Measurements from ENCODE around the gene FAM210A. TPM values are rescaled to one million over a fixed set of nuclear protein-coding genes. Genes with fewer than 3 reads are reported as not detected.
"Not testable (repeated sequence)": the region's sequence is repeated elsewhere in the genome, so short reads cannot be mapped to it uniquely, and the experiment has no call there.

Gene FAM210A
- total RNA-seq, 1 donor from 2014 or later: 29.8 TPM

DNA sequence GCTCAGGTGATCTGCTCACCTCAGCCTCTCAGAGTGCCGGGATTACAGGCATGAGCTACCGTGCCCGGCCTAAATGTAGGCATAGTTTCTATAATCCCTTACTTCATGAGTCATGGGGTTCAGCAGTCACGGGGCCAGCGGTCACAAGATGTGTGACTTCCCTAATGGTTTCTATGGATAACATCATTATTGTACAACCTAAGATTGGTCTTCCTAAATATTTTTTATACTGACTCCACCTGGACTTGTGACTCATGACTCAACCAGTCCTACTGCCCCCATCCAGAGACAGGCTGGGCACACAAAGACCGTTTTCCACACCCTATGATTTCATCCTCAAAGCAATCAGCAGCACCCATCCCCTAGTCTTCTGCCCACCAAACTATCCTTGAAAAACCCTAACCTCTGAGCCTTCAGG lies 15.9 kb downstream of the FAM210A start:
- FAIRE-seq: no peak

DNA sequence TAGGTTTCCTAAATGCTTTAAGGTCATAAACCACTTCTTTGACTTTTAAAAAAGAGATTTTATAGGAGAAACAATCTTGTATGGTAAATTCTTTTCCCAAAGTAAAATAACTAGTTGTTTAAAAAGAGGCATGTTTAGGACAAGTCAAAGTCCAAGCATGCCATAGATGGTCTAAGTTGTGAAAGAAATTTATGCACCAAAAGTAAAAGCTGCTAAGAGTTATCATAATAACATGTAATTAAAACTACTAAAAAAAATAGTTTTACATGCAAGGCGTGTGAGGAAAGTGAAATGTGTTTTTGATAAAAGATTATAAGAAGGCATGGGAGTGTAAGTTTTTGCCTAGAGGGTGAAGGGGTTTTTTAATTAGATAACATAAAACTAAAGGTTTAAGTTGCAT lies 22.5 kb downstream of the FAM210A start:
- no peak for DNase-seq (ENCODE audit: low spot score in 2 of 2)

More for the DNA sequence above, 15.9 kb downstream of the FAM210A start:
- no peak for DNase-seq (ENCODE audit: low spot score in 2 of 2)

DNA sequence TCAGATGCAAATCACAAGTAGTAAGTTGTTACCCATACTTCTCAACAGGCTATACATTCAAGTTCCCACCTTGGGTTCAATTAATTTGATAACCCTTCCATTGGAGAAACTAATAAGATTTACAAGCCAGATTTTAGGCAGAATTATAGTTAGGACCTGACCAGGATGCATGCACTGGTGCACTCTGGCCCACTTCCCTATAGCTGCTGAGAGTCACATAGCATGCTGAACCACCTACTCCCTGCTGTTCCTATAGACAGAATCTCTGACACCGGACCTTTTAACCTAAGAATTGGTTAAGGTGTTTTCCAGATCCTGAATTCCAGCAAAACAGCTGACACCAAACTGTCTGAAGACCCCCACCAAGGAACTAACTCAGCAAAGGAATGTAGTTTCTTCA lies 26.2 kb downstream of the FAM210A start:
- FAIRE-seq (no peak), DNase-seq (ENCODE audit: low spot score in 2 of 2) (no peak)

More for the DNA sequence above, 22.5 kb downstream of the FAM210A start:
- no peak for FAIRE-seq

DNA sequence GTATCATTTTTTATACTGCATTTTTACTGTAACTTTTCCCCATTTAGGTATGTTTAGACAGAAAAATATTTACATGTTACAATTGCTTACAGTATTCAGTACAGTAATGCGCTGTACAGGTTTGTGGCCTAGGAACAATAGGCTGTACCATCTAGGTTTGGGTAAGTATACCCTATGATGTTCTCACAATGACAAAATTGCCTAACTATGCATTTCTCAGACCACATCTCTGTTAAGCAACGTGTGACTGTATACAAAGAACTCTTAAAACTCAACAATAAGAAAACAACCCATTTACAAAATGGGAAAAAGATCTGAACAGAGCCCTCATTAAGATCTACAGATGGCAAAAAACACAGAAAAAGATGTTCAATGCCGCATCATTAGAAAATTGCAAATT lies 29.4 kb downstream of the FAM210A start:
- DNase-seq (ENCODE audit: low spot score in 2 of 2) (no peak), FAIRE-seq (no peak)

DNA sequence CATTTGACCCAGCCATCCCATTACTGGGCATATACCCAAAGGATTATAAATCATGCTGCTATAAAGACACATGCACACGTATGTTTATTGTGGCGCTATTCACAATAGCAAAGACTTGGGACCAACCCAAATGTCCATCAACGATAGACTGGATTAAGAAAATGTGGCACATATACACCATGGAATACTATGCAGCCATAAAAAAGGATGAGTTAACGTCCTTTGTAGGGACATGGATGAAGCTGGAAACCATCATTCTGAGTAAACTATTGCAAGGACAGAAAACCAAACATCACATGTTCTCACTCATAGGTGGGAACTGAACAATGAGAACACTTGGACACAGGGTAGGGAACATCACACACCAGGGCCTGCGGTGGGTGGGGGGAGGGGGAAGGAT lies 31.0 kb downstream of the FAM210A start:
- not testable (repeated sequence) for FAIRE-seq; DNase-seq (ENCODE audit: low spot score in 2 of 2)

DNA sequence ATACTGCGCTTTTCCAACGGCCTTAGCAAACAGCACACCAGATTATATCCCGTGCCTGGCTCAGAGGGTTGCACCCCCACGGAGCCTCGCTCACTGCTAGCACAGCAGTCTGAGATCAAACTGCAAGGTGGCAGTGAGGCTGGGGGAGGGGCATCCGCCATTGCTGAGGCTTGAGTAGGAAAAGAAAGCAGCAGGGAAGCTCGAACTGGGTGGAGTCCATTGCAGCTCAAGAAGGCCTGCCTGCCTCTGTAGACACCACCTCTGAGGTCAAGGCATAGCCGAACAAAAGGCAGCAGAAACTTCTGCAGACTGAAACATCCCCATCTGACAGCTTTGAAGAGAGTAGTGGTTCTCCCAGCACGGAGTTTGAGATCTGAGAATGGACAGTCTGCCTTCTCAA lies 36.3 kb downstream of the FAM210A start:
- DNase-seq (ENCODE audit: low spot score in 2 of 2); FAIRE-seq: not testable (repeated sequence)

DNA sequence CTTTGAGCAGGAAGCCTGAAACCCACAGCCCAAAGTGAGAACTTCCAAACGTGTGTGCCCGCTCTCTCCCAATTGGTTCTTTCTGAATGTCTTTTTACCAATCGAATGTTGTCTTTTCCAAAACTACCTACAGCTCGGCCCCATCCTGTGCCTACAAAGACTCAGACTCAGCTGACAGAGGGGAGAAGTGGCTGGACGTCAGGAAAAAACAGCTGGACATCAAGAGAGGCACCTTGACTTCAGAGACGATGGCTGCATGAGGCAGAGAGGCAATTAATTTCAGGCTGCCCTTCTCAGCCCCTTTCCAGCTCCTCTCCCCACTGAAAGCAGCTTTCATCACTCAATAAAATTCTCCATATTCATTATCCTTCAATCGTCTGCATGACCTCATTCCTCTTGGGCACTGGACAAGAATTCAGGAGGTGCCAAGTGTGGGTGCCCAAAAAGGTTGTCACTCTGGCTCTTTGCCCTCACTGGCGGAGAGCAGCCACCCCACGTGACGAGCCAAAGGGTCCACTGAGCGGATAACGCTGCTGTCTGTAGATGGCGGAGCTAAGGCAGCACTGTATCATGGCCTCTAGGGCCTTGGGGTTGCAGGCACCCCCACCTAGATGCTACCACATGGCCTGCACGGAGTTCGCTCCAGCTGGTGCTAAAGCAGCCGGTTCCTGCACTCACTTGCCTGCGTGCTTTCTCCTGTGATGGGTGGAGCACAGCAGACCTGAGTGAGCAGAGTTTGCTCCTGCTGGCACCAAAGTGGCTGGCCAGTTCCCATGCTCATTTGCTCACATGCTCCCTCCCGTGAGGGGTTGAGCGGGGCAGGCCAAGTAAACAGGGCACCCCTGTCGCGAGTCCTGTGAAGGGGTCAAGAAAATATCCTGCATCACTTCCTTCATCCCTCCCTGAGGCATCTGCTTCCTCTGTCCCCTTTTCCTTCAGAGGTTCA lies 37.9 kb downstream of the FAM210A start:
- FAIRE-seq: no peak
- DNase-seq (ENCODE audit: low spot score in 2 of 2): no peak

DNA sequence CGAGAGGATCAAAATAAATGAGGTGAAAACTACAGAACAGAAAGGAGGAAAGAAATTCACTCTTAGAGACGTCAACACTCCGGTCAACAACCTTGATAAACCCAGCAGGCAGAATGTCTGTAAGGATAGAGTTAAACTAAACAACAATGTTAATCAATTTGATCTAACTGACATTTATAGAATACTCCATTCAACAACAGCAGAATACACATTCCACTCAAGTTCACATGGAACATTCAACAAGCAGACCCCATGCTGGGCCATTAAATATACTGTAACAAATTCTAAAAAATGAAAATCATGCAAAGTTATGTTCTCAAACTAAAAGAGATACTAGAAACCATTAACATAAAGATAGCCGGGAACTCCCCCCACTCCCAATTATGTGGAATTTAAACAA lies 41.8 kb downstream of the FAM210A start:
- DNase-seq (ENCODE audit: low spot score in 2 of 2) (no peak), FAIRE-seq (no peak)

DNA sequence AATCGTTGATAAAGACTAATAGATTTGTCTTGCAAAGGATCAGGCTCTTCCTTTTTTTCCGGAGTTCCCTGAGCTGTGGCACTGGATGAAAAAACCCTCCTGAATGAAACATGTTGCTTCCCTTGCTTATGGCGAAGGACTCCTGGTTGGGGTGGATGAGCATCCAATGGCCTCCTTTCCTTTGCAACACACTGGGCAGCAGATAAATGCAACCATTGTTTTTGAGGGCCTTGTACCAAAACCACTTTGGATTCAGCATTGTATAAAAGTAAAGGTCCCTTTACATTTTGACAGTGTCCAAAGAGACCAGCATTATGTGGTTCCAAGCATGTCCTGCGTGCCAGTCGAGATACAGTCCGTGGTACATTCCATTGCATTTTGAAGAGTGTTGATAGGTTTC lies 44.7 kb downstream of the FAM210A start:
- DNase-seq (ENCODE audit: low spot score in 2 of 2) (no peak), FAIRE-seq (no peak)

DNA sequence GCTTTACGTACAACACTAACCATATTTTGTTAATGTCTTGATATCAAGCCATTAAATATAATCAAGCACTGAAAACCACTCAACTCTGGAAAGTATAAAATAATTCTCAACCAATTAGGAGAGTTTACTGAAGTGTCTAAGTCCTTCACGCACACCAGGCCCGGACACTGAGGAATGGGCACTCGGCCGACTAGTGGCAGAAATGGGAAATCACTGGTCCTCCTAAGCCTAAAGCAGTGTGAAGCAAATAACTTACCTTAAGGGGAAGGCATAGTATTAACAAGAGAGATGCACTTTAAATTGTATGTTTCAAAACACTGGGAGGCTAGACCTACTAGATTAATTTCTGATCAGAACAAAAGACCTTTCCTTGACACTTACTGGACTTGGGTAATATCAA lies 45.7 kb downstream of the FAM210A start:
- DNase-seq (ENCODE audit: low spot score in 2 of 2) (no peak), FAIRE-seq (no peak)

DNA sequence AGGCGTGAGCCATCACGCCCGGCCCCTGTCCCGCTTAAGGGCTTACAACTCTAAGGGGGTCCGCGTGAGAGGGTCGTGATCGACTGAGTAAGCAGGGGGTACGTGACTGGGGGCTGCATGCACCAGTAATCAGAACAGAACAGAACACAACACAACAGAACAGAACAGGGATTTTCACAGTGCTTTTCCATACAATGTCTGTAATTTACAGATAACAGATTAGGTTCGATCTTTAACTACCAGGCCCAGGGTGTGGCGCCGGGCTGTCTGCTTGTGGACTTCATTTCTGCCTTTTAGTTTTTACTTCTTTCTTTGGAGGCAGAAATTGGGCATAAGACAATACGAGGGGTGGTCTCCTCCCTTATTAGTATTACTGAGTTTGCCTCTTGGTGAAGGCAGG lies 49.0 kb downstream of the FAM210A start:
- not testable (repeated sequence) for FAIRE-seq; DNase-seq (ENCODE audit: low spot score in 2 of 2)

DNA sequence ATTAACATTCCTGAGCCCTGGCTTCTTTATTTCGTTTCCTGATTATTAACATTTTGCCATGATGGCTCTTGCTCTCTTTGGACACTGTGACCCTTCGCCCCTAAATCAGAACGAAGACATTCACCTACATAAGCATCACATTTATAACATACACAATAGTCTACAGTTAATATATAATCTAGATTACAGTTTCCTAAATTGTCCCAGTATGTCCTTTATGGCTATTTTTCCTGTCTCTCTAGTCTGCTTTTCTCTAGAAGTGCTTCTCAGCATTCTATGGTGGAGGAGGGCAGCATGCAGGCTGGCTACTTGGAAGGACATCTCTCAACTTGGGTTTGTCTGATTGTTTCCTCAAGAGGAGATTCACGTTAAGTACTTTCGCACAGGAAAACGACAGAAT lies 49.9 kb downstream of the FAM210A start:
- no peak for DNase-seq (ENCODE audit: low spot score in 2 of 2)
- FAIRE-seq: no peak

DNA sequence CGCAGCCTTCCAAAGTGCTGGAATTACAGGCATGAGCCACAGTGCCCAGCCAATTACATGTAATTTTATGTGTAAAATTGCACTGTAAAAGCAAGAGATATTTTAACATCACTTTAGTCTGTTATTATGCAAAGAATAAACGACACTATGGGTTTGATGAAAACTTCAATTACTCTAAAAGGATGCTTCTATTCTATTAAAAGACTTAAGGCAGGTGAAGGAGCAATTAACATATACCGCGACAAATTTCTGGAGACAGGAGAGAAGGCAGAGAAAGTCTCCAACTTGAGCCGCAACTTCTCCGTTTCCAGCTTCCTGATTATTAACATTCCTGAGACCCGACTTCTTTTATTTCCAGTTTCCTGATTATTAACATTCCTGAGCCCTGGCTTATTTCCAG lies 53.7 kb downstream of the FAM210A start:
- FAIRE-seq (no peak), DNase-seq (ENCODE audit: low spot score in 2 of 2) (no peak)

DNA sequence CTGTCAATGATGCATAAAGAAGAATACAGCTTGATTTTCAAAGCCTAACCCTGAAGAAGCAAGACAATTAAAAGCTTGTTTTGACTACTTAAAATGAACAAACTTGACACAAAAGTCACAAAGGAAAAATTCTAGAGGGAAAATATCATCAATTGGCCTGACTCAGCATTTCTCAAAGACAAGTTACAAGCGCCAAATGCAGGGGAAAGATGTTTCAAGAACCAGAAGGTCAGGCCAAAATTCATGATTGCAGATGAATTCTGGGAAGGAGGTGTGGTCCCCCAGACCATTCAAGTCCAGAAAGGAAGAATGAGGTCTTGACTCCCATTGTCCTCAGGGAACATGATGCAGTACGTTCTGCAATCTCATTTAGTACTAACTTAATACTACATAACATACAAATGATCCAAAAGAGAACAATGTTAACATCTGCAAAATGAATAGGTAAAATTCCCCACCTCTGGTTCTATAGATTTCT lies 64.5 kb downstream of the FAM210A start:
- DNase-seq (ENCODE audit: low spot score in 2 of 2): no peak
- FAIRE-seq: no peak

DNA sequence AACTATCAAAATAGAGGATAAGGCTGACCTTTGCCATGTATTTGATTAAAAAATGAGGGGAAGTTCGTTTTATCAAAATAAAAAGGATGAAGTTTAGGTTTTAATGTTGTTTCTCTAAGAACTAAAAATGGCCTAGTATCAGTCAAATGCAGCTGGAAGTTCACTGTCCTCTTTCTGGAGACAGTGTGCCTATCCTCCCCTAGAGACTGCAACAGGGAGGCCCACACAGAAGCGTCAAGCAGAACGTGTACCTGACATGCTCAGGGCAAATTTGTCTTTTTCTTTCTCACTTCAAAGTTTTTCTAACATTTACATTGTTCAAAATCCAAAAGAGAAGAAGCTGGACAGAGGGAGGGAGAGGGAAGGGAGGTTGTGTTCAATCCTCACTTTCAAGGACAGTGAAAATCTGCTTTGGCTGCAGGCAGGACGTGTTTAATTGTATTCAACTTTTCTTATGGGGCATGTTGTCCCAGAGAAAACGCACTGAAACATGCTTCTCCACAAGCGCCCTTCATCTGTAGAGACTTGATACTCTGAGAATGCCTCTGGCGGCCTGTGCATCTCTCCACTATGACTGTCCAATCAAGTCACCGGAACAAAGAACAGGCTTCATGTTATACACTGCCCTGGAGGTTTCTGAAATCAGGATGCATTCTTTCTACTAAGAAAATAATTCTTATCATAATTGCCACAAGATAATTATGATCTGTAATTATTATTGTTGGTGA lies 65.1 kb downstream of the FAM210A start:
- no peak for DNase-seq (ENCODE audit: low spot score in 2 of 2)
- FAIRE-seq: no peak

DNA sequence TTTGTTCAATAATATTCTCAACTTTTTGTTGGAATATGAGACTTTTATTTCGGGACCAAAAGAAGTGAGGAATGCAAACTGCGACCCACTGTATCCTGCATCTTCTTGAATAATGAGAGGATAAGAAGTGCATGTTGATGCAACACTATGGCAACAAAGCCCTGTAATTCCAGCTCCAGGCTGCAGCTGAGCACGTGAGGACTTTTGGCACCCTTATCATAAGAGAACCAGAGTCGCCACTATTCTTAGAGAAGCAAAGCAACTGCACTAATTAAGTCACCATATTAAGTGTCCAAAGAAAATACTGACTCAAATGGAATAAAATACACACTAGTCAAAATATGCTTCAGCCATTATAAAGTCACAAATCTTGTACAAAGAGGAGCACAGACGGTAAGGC lies 65.8 kb downstream of the FAM210A start:
- FAIRE-seq: no peak

DNA sequence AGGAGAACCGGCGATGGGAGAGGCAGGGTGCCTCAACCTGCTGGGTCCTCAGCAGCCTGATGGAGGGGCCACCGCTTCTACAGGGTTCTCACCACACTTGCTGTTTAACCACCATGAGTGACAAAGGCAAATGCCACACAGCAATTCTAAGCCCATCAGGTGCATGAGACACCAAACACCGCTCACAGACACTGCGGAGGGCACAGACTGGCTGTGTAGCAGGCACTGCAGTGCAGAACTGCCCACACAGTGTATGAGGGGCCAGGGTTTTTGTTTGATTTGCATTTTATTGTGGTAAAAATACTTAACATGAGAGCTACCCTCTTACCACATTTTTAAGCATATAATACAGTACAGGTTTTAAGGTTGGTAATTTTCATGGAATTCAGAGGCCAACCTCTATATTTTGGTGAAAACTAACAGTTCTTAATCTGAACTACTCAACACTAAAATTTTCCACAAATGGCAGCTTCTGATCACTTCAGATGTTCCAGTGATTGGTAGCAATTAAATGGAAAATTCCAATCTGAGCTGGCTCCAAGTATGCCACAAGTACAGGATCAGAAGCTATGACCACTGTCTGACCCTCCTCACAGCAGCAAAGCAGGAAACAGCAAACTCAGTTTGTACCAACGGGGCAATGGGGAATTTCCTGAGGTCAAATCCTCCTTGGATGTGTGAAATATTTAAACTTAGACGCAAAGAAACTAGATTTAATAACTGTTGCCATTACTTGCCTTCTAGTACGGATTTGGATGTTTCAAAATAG lies 67.7 kb downstream of the FAM210A start:
- no peak for FAIRE-seq
- DNase-seq (ENCODE audit: low spot score in 2 of 2): no peak

More for the DNA sequence above, 65.8 kb downstream of the FAM210A start:
- no peak for DNase-seq (ENCODE audit: low spot score in 2 of 2)

DNA sequence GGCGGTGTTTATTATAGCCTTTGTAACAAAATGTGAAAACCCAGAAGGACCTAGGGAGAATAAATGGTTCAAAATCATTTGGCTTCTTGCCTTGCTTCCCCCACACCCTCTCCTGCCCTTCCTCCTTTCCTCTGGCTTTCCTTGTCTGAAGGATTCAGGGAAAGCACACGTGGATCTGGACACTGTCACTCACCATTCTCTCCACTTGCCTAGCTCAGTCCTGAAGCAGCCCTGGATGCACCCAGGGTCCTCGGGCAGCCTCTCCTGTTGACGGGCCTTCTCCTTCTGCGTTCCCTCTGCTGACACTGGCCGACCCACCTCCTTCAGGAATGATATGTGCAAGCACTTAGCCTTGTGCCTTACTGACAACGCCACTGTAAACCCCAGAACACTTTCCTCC lies 68.4 kb downstream of the FAM210A start:
- FAIRE-seq (no peak), DNase-seq (ENCODE audit: low spot score in 2 of 2) (no peak)

DNA sequence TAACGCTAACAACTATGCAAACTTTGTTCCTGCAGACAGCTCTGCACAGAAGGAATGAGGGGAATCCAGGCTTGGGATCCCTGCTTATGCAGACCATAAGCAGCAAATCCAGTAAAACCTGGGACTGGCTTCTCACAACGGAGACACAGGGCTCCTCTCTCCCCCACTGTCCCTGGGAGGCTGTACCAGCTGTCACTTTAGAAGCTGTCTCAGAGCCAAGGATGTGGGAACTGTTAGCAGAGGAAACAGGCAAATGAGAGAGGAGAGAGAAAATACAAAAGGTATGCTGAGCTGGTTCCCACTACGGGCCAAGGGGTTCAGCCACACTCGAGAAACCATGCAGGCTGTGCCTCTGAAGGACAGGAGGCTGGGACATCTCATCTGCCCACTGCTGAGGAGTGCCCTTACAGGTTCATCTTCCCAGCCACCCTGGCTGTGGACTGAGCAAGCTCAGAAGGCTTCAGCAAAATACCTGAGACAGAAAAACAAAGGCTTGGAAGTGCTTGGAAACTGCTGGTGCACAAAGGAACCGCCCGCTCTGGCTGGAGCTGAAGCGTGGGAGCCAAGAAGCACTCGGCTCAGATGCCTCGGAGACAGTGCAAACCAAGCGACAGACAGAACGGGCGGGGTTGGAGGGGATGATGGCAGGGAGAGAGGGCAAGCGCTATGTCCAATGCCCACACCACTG lies 72.5 kb downstream of the FAM210A start:
- DNase-seq (ENCODE audit: low spot score in 2 of 2) (no peak), FAIRE-seq (no peak)

All from frontal cortex (tissue), 4 donors.